HG02610 (cell line): Measurements from ENCODE around the gene GMPR2.
A peak's percentile ranks its signal among the peaks of the same experiment; 100 is the strongest.
"Not testable (repeated sequence)": the region's sequence is repeated elsewhere in the genome, so short reads cannot be mapped to it uniquely, and the experiment has no call there.

Source experiments
- ATAC-seq: cut with Tn5 transposase; IDR thresholded peaks from one replicate; pipeline ENCODE4 v1.9.1; 2021; ENCODE audit warnings: mild to moderate bottlenecking, moderate library complexity; ENCODE audit not compliant: unreplicated experiment

GMPR2 gene

DNA sequence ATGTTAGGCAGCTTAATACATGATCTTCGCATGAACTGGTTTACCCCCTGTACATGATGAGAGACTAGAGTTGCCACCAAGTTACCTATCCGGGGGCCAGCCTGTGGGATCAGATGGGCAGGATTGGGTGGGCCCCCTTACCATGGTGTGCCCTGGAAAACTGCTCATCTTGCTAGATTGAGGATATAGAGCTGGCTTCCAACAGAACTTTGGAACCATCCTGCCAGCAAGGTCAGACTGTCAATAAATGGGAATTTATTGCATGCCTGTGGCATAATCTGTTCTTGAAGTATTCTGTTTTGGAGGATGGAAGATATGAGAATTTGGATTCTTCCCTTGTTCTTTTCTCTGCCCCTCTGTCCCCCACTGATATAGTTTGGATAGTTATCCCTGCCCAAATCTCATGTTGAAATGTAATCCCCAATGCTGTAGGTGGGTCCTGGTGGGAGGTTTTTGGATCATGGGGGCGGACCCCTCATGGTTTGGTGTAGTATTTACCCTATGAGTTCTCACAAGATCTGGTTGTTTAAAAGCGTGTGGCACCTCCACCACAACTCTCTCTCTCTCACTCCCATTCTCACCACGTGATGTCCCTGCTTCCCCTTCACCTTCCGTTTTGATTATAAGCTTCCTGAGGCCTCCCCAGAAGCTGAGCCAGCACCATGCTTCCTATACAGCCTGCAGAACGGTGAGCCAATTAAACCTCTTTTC lies 33.8 kb upstream of the GMPR2 start:
- ATAC-seq, result no peak

DNA sequence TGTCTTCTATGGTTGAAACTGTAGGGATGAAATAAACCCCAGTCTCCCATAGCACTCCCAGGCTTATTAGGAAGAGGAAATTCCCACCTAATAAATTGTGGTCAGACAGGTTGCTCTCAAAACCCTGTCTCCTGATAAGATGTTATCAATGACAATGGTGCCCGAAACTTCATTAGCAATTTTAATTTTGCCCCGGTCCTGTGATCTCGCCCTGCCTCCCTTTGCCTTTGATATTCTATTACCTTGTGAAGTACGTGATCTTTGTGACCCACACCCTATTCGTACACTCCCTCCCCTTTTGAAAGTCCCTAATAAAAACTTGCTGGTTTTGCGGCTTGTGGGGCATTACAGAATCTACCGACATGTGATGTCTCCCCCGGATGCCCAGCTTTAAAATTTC lies 30.2 kb upstream of the GMPR2 start:
- ATAC-seq, result not testable (repeated sequence)

DNA sequence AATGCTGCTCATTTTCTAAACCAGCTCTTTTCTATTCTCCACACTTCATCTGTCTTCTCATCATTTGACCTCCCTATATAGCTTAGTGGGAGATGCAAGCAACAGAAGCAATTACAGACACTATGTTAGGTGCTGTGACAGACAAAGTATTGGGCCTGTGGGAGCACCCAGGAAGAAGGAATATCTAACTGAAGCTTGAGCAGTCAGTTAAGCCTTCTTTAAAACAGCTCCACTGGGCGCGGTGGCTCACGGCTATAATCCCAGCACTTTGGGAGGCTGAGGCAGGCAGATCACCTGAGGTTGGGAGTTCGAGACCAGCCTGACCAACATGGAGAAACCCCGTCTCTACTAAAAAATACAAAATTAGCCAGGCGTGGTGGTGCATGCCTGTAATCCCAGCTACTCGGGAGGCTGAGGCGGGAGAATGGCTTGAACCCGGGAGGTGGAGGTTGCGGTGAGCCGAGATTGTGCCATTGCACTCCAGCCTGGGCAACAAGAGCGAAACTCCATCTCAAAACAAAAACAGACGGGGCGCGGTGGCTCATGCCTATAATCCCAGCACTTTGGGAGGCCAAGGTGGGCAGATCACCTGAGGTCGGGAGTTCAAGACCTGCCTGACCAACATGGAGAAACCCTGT lies 29.4 kb upstream of the GMPR2 start:
- ATAC-seq, result not testable (repeated sequence)

DNA sequence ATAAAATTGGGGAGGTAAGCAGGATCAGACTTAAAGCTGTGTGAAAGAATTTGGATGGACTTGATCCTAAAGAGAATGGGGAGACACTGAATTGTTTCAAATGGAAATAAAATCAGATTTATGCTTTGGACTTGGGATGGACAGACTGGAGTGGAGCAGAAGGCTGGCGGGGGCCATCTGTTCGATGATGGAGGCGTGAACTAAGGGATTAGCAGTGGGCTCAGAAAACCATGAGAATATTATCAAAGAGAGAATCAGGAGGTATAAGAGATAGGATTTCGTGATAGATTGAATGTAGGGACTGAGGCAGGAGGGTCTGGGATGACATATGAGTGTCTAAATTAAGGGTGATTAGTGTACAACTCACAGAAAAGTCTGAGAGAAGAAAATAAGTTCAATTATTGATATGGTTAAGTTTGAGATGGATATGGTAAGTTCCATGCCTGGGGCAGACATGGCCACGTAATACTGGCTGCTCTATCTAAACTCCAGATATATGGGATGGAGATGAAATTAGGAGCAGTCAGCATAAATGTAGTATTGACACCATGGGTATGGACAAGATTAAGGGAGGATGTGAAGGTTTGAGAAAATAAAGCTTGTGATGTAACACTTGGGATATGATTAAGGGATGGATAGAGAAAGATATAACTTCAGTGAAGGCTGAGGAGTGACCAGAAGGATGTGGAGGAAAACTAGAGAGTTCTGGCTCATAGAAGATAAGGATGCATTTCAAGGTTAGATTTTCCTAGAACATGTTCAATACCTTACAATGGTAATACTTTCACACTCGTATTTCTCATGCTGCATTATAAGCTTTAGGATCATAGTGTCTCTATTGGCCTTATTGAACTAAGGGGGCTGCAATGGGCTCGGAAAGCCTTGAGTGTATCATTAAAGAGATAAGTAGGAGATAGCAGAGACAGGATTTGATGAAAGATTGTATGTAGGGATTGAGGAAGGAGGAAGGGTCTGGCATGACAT lies 28.3 kb upstream of the GMPR2 start:
- ATAC-seq, result no peak

DNA sequence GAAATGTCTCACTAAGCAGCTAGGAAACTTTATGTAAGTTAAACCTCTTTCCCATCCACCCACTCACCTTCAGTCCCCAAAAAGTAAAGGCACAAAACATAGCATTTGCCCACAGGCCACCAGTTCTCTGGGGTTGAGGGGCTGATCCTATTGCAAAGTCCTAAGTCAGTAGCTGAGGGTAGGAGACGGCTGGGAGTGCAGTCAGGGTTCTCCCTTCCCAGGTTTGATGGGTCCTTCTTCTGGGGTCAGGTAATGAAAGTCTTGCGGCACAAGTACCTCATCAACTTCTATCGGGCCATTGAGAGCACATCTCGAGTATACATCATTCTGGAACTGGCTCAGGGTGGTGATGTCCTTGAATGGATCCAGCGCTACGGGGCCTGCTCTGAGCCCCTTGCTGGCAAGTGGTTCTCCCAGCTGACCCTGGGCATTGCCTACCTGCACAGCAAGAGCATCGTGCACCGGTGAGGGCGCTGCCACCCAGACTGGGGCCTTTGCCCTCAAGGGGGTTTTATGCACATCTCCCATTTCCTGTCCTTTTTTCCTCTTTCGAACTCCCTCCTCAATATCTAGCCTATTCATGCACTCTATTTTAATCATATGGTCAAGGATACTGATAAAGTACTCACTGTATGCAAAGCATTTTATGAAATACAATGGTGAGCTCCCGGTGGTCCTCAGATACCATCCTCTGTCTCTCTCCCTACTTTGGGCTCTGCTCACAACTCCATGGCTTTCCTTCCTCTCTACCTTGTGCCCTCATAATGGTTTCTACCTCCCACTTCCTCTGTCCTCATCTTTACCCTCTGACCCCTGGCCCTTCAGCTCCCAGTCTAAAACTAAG lies 26.2 kb upstream of the GMPR2 start:
- ATAC-seq, result no peak

GRCh38 chr14:24207104-24207551 lies 25.6 kb upstream of the GMPR2 start:
- ATAC-seq, result no peak

DNA sequence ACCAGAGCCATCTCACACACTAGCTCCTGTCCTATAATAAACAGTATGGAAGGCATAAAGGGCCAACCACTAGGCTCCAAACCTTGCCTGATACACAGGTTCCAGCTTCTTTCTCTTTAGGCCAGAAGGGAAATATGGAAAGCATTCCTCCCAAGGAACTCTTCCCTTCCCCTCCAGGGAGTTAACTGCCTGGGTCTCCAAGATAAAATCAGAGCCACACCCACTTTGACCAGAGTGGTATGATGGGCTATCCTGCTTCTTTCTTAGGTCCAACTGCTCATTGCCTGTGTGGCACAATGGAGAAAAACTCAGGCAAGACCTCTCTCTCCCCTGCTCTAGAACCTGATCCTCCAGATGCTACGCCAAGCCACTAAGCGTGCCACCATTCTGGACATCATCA lies 25.1 kb upstream of the GMPR2 start:
- ATAC-seq, result no peak

GRCh38 chr14:24211311-24211710 lies 21.4 kb upstream of the GMPR2 start:
- no peak for ATAC-seq

- ATAC-seq, result peak; percentile 80
These were observed 19.5 kb upstream of the GMPR2 start, which contains the start of gene CHMP4A for GRCh38 chr14:24212924-24213865. Gene CHMP4A (minus strand): TSS chr14:24213488. CDS start chr14:24213439, 49 bp downstream.

GRCh38 chr14:24213866-24214662 lies 18.7 kb upstream of the GMPR2 start:
- ATAC-seq, result no peak

DNA sequence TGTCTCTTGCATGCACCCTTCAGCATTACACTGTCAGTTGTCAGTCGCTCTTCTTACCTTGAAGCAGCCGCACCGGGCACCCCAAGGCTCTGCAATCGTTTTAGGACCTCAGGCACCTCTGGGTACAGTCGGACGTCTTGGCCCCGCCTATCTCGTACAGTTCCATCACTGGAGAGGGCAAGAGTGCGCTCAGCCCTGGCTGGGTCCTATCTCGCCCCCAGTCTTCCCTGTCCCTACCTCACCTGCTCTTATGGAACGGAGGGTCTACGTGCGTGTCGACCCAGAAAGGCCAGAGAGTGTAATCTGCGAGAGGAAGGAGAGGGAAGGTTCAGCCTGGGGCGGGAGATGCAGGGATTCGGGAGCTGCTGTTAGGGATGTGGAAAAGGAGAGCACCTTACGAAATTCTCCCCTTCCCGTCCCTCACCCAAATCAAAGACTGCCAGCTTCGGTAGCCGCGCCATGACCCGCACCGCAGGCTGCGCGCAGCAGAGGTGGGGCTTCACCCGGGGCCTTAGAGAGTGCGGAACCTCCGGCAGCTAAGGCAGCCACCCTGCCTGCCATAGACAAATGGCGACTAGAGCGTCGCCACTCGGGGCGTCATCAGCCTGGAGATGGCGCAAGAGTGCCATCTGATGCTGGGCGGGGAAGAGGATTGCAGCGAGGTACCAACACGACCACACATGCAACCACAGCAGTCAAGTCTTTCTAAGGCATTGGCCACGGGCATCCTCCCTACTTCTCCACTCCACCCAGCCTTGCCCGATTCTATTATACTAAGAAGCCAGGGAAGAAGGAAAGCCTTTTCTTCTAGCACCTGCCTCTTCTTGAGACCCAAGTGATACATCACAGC lies 17.0 kb upstream of the GMPR2 start, which contains the start of gene MDP1:
TSS of gene MDP1 (minus strand) at position 572 of the 850 bp plus-strand sequence. CDS start at position 461, 111 bp downstream.
- peak; percentile 68 for ATAC-seq

GRCh38 chr14:24216345-24216699 lies 16.4 kb upstream of the GMPR2 start:
- ATAC-seq, result no peak

DNA sequence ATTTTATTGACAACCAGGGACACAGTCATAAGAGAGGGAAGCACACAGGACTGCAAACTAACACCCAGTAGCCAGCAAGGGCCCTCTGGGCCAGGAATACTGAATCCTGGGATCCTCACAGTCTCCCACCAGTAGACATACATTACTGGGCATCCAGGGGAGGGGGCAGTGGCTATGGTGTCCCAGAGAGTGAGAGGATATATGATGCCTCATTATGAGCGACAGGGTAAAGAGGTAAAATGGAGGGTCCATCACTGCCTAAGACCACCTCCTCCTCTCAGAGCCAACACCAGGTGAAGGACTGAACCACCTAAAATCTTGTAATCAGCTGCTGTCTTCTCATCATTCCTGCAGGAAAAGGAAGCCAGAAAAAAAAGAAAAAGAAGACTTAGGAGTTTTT lies 15.9 kb upstream of the GMPR2 start:
- ATAC-seq, result not testable (repeated sequence)

DNA sequence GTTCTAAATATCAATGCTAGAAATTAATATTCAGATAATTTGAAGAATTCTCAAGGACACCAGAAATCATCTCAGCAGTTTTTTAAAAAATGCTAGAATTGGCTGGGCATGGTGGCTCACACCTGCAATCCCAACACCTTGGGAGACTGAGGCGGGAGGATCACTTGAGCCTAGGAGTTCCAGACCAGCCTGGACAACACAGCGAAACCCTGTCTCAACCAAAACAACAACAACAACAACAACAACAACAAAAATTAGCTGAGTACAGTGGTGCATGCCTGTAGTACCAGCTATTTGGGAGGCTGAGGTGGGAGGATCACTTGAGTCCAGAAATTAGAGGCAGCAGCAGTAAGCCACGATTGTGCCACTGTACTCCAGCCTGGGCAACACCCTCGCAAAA lies 13.6 kb upstream of the GMPR2 start:
- ATAC-seq, result no peak

DNA sequence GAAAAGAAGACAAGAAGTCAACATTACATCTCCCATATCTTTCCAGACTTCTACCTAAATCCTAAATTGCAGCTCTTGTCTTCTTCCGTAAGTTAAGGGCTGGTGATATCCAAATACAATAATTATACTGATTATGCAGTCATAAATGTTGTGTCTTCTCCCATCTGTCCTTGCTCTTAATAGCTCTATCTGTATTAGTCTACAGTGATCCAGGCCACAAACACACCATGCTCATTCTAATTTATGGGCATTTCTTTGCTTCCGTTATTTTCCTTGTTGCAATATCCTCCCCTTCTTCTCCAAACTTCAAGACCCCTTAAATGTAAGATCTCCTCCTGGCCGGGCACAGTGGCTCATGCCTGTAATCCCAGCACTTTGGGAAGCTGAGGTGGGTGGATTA lies 13.2 kb upstream of the GMPR2 start:
- ATAC-seq, result no peak

DNA sequence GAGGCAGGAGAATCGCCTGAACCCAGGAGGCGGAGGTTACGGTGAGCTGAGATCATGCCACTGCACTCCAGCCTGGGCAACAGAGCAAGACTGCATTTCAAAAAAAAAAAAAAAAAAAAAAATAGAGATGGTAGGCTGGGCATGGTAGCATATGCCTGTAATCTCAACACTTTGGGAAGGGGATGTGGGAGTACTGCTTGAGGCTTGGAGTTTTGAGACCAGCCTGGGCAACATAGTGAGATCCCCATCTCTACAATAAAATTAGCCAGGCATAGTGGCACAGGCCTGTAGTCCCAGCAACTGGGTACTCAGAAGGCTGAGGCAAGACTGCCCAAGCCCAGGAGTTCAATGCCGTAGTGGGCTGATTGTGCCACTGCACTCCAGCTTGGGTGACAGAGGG lies 9.7 kb upstream of the GMPR2 start:
- ATAC-seq, result not testable (repeated sequence)

- ATAC-seq, result no peak
These were observed 8.1 kb upstream of the GMPR2 start for GRCh38 chr14:24224618-24225071.
